ENCODE data around the gene IGLON5.

DNA sequence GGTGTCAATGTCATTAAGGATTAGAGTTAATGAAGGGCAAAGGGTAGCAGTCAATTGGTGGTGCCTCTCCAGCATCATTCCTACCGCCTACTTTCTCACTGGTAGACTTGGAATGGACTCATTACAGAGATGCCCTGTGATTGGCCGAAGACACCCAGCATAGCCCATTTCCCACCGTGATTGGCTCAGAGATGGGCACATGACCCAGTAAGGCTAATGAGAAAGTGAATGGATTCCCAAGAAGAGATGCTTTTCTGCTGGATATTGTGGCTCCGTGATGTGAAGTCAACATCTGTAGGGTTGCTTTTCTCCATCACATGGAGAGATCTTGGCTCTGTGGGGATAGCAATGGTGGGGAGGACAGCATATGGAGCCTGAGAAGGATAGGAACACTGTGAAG, 18.9 kb downstream of the IGLON5 start:
- TF ChIP-seq, protein P1, sequence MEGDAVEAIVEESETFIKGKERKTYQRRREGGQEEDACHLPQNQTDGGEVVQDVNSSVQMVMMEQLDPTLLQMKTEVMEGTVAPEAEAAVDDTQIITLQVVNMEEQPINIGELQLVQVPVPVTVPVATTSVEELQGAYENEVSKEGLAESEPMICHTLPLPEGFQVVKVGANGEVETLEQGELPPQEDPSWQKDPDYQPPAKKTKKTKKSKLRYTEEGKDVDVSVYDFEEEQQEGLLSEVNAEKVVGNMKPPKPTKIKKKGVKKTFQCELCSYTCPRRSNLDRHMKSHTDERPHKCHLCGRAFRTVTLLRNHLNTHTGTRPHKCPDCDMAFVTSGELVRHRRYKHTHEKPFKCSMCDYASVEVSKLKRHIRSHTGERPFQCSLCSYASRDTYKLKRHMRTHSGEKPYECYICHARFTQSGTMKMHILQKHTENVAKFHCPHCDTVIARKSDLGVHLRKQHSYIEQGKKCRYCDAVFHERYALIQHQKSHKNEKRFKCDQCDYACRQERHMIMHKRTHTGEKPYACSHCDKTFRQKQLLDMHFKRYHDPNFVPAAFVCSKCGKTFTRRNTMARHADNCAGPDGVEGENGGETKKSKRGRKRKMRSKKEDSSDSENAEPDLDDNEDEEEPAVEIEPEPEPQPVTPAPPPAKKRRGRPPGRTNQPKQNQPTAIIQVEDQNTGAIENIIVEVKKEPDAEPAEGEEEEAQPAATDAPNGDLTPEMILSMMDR (IDR thresholded peaks at IDR 0.05) = no peak
- TF ChIP-seq POLR2A (IDR thresholded peaks at IDR 0.05) = no peak
